ENCODE measurements around the gene DNAH17.

DNA sequence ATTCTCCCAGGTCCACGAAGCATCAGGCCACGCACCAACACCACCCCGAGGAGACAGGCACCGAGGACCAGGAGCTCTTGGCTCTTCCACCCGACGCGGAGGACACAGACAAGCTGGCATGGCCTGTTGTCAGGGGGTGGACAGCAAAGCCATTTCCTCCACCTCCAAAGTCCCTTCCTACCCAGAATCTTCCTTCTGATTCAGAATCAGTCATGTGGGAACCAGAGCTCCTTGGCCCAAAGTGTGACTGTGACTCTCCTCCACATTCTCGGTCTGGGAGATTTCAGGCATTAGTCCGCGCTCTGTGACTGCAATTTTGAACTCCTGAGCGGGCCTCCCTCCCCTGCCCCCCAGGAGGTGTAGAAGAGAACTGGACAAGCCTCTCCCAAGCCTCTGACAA is 9.2 kb downstream of the DNAH17 start:
- TF ChIP-seq, protein P1, sequence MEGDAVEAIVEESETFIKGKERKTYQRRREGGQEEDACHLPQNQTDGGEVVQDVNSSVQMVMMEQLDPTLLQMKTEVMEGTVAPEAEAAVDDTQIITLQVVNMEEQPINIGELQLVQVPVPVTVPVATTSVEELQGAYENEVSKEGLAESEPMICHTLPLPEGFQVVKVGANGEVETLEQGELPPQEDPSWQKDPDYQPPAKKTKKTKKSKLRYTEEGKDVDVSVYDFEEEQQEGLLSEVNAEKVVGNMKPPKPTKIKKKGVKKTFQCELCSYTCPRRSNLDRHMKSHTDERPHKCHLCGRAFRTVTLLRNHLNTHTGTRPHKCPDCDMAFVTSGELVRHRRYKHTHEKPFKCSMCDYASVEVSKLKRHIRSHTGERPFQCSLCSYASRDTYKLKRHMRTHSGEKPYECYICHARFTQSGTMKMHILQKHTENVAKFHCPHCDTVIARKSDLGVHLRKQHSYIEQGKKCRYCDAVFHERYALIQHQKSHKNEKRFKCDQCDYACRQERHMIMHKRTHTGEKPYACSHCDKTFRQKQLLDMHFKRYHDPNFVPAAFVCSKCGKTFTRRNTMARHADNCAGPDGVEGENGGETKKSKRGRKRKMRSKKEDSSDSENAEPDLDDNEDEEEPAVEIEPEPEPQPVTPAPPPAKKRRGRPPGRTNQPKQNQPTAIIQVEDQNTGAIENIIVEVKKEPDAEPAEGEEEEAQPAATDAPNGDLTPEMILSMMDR (IDR thresholded peaks at IDR 0.05): no peak
- TF ChIP-seq EZH2 (IDR thresholded peaks at IDR 0.05): no peak
- no peak for TF ChIP-seq EZH2phosphoT487 (IDR thresholded peaks at IDR 0.05)
